DOHH2 (cell line): ENCODE data around the gene CNKSR3.

Experiments
- H3F3A ChIP-seq: fragments of 200-600 bp; sonication (generic), shearing (Covaris generic); 2 replicates; pipeline ENCODE4 v1.6.0; 2016; ENCODE audit warnings: antibody characterized with exemption, mild to moderate bottlenecking; ENCODE audit not compliant: control insufficient read depth, insufficient read depth
- H3K27ac ChIP-seq: fragments of 200-600 bp; sonication (generic); 2 replicates; pipeline ENCODE4 v1.5.1; 2014; ENCODE audit warnings: low read depth, mild to moderate bottlenecking, low read length, moderate library complexity
- H3K27me3 ChIP-seq: fragments of 200-600 bp; sonication (generic); 2 replicates; pipeline ENCODE4 v1.6.1; 2014; ENCODE audit warnings: mild to moderate bottlenecking, low read length, mixed read lengths; ENCODE audit not compliant: control insufficient read depth
- H3K36me3 ChIP-seq: fragments of 200-600 bp; sonication (generic); 2 replicates; pipeline ENCODE4 v1.6.1; 2014; ENCODE audit warnings: mild to moderate bottlenecking, low read length, moderate library complexity, mixed read lengths; ENCODE audit not compliant: control insufficient read depth
- H3K4me1 ChIP-seq: fragments of 200-600 bp; sonication (generic); 2 replicates; pipeline ENCODE4 v1.6.1; 2014; ENCODE audit warnings: mild to moderate bottlenecking, low read length, mixed read lengths; ENCODE audit not compliant: control insufficient read depth
- H3K4me2 ChIP-seq: fragments of 200-600 bp; sonication (generic); 2 replicates; pipeline ENCODE4 v1.6.0; 2014; ENCODE audit warnings: mild to moderate bottlenecking, low read length, moderate library complexity
- H3K4me3 ChIP-seq: fragments of 200-600 bp; sonication (generic); 2 replicates; pipeline ENCODE4 v1.5.1; 2014; ENCODE audit warnings: mild to moderate bottlenecking, low read length, mixed read lengths
- H3K79me2 ChIP-seq: fragments of 200-600 bp; sonication (generic); 2 replicates; pipeline ENCODE4 v1.6.1; 2014; ENCODE audit warnings: mild to moderate bottlenecking, low read length, mixed read lengths; ENCODE audit not compliant: control insufficient read depth
- H3K9me2 ChIP-seq: fragments of 200-600 bp; sonication (generic); replicated peaks from 2 replicates; pipeline ENCODE4 v1.6.1; 2014; ENCODE audit warnings: mild to moderate bottlenecking, low read length, mixed read lengths; ENCODE audit not compliant: control insufficient read depth
- H3K9me3 ChIP-seq: fragments of 200-600 bp; sonication (generic); 2 replicates; pipeline ENCODE4 v1.6.1; 2014; ENCODE audit warnings: antibody characterized with exemption, low read length, mixed read lengths; ENCODE audit not compliant: control insufficient read depth, insufficient read depth
- H4K20me1 ChIP-seq: fragments of 200-600 bp; sonication (generic); 2 replicates; pipeline ENCODE4 v1.6.0; 2014; ENCODE audit warnings: low read depth, mild to moderate bottlenecking, antibody characterized with exemption, low read length, moderate library complexity; ENCODE audit not compliant: control insufficient read depth, insufficient read depth
- CTCF ChIP-seq: fragments of 200-600 bp; sonication (generic); IDR thresholded peaks from one replicate; pipeline ENCODE4 v1.5.1; 2014; ENCODE audit warnings: antibody characterized with exemption, mild to moderate bottlenecking, low read depth, low read length; ENCODE audit not compliant: poor library complexity, severe bottlenecking
- EZH2phosphoT487 ChIP-seq: fragments of 200-600 bp; sonication (generic); IDR thresholded peaks from 2 replicates; pipeline ENCODE4 v1.6.1; 2017; ENCODE audit warnings: borderline replicate concordance, mild to moderate bottlenecking, antibody characterized with exemption, low read length, moderate library complexity, mixed read lengths

Gene CNKSR3

DNA sequence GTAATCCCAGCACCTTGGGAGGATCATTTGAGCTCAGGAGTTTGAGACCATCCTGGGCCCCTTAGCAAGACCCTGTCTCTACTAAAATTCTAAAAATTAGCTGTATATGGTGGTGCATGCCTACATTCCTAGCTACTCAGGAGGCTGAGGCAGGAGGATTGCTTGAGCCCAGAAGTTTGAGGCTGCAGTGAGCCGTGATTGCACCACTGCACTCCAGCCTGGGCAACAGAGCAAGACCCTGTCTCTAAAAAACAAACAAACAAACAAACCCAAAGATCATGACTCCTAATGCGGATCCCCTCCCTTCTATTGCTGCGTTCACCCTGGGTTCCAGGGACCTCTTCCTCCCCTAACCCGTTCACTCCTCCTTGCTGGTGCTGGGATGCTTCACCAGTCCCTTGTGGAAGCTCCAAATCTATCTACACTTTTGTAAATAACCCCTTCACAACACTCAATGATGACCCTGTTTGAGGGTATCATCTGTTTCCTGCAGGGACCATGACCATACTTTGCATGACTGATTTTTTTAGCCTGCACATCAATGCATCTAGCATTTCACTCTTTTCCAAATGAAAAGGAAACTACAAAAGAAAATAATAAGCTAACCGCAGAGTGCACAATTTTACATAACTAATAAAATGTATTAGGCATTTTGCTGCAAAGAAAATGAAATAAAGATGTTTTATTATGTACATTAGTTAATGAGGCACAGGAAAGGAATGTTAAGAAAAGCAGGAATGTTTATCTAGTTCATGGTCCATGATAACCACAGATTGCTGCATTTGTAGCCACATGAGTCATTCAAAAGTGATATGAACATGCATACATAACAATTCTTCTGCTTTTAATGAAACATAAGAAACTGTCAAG lies 123.4 kb downstream of the CNKSR3 start:
- TF ChIP-seq EZH2phosphoT487 = no peak
- TF ChIP-seq CTCF = no peak
- no peak overlapping the region for H3K4me3 ChIP-seq
- H3K4me2 ChIP-seq = no peak overlapping the region
- H3K27me3 ChIP-seq = no peaks in the 10 kb centered on the region
- no peaks in the 10 kb centered on the region for H4K20me1 ChIP-seq
- no peaks in the 10 kb centered on the region for H3F3A ChIP-seq
- no peak overlapping the region for H3K27ac ChIP-seq
- no peaks in the 10 kb centered on the region for H3K36me3 ChIP-seq
- H3K79me2 ChIP-seq = no peaks in the 10 kb centered on the region
- H3K4me1 ChIP-seq = no peaks in the 10 kb centered on the region
- no peaks in the 10 kb centered on the region for H3K9me2 ChIP-seq
- H3K9me3 ChIP-seq = 0 out of 2 replicates have a peak, but pooled peaks cover 2% of the 10 kb centered on the region

- Histone ChIP-seq H3K4me2 (no peak overlapping the region), H3K36me3 (no peaks in the 10 kb centered on the region), H3K9me3 (0 out of 2 replicates have a peak, but pooled peaks cover under 1% of the 10 kb centered on the region), H3K27ac (no peak overlapping the region), H3F3A (no peaks in the 10 kb centered on the region), H3K9me2 (no peaks in the 10 kb centered on the region), H3K4me1 (no peaks in the 10 kb centered on the region), H3K79me2 (no peaks in the 10 kb centered on the region), H4K20me1 (no peaks in the 10 kb centered on the region), H3K4me3 (no peak overlapping the region), H3K27me3 (no peaks in the 10 kb centered on the region)
- TF ChIP-seq CTCF (no peak), EZH2phosphoT487 (no peak)
Measured at GRCh38 chr6:154384191-154384590, 126.3 kb downstream of the CNKSR3 start.

GRCh38 chr6:154383273-154383672 lies 127.2 kb downstream of the CNKSR3 start:
- Histone ChIP-seq H3K27ac (no peak overlapping the region), H3K4me1 (no peaks in the 10 kb centered on the region), H3K4me2 (no peak overlapping the region), H3K27me3 (no peaks in the 10 kb centered on the region), H3F3A (no peaks in the 10 kb centered on the region), H3K79me2 (no peaks in the 10 kb centered on the region), H4K20me1 (no peaks in the 10 kb centered on the region), H3K36me3 (no peaks in the 10 kb centered on the region), H3K9me2 (no peaks in the 10 kb centered on the region), H3K4me3 (no peak overlapping the region), H3K9me3 (no peaks in the 10 kb centered on the region)
- TF ChIP-seq EZH2phosphoT487 (no peak), CTCF (no peak)
